K562 (cell line): Measurements from ENCODE around the gene CYP2D6. TPM values are rescaled to one million over a fixed set of nuclear protein-coding genes. Genes with fewer than 3 reads are reported as not detected.
A peak's percentile ranks its signal among the peaks of the same experiment; 100 is the strongest.

Experiments used
- ATF2 ChIP-seq: sonication (generic); formaldehyde crosslinking; IDR thresholded peaks from 2 replicates; pipeline ENCODE4 v1.8.1; 2022; ENCODE audit warnings: missing genetic modification reagents
- BCLAF1 ChIP-seq, 2 experiments: fragments of 450-650 bp in 1 of 2; IDR thresholded peaks; 2 replicates each; pipeline ENCODE4 v1.6.1; 2011 to 2017; ENCODE audit warnings: low read depth in 2 of 2, antibody characterized with exemption in 1 of 2, borderline replicate concordance in 1 of 2, low read length in 1 of 2, mild to moderate bottlenecking in 1 of 2, mixed read lengths in 1 of 2; ENCODE audit not compliant: control insufficient read depth in 1 of 2
- BHLHE40 ChIP-seq: IDR thresholded peaks from 2 replicates; pipeline ENCODE4 v1.6.1; 2011; ENCODE audit warnings: low read length, improper control_type of control experiment
- CTCF ChIP-seq, 3 experiments: IDR thresholded peaks in 2 of 3; conservative IDR thresholded peaks in 1 of 3; 2 replicates each; pipeline ENCODE4 v1.5.1; 2011 to 2012; ENCODE audit warnings: low read length in 3 of 3, mild to moderate bottlenecking in 3 of 3, control low read depth in 2 of 3, improper control_type of control experiment in 1 of 3, inconsistent platforms in 1 of 3, low read depth in 1 of 3, mixed read lengths in 1 of 3, moderate library complexity in 1 of 3; ENCODE audit not compliant: insufficient read depth in 2 of 3
- FOXP1 ChIP-seq: sonication (generic); formaldehyde crosslinking; IDR thresholded peaks from 2 replicates; pipeline ENCODE4 v1.8.0; 2022; ENCODE audit warnings: mild to moderate bottlenecking, missing genetic modification reagents
- MAX ChIP-seq: sonication (generic); formaldehyde crosslinking; IDR thresholded peaks from 2 replicates; pipeline ENCODE4 v1.9.0; 2022; ENCODE audit warnings: mild to moderate bottlenecking, missing genetic modification reagents
- MAZ ChIP-seq, 2 experiments: fragments of 450-650 bp in 1 of 2; sonication (generic) in 1 of 2; formaldehyde crosslinking; IDR thresholded peaks in 1 of 2; conservative IDR thresholded peaks in 1 of 2; 2 replicates each; pipeline versions ENCODE4 v1.4.0 to v1.5.0; 2020; ENCODE audit warnings: mild to moderate bottlenecking in 1 of 2, missing genetic modification reagents in 1 of 2
- NFE2 ChIP-seq: IDR thresholded peaks from 2 replicates; pipeline ENCODE4 v1.6.1; 2014; ENCODE audit warnings: antibody characterized with exemption, low read depth
- NONO ChIP-seq, 2 experiments: fragments of 200-400 bp in 1 of 2; fragments of 450-650 bp in 1 of 2; formaldehyde crosslinking in 1 of 2; IDR thresholded peaks; 2 replicates each; pipeline ENCODE4 v1.6.1; 2017; ENCODE audit warnings: low read depth in 2 of 2, mild to moderate bottlenecking in 2 of 2, moderate library complexity in 2 of 2, low read length in 1 of 2
- NR2C2 ChIP-seq, 2 experiments: fragments of 200-800 bp in 1 of 2; sonication (Bioruptor generic) in 1 of 2; sonication (generic) in 1 of 2; formaldehyde crosslinking in 1 of 2; IDR thresholded peaks; 2 replicates each; pipeline versions ENCODE4 v1.6.1 to v1.8.0; 2016 to 2022; ENCODE audit warnings: mild to moderate bottlenecking in 1 of 2, missing compliant biosample characterization in 1 of 2, missing genetic modification characterization in 1 of 2, missing genetic modification reagents in 1 of 2
- POLR2H ChIP-seq: IDR thresholded peaks from 2 replicates; pipeline ENCODE4 v1.6.1; 2016; ENCODE audit warnings: missing genetic modification characterization, low read depth, mild to moderate bottlenecking, control low read depth, missing compliant biosample characterization, moderate library complexity
- RAD21 ChIP-seq, 2 experiments: fragments of 250-450 bp in 1 of 2; fragments of 450-650 bp in 1 of 2; sonication (Bioruptor Pico) in 1 of 2; formaldehyde crosslinking in 1 of 2; IDR thresholded peaks in 1 of 2; conservative IDR thresholded peaks in 1 of 2; 2 replicates each; pipeline versions ENCODE4 v1.4.0 to v1.8.0; 2020 to 2022; ENCODE audit warnings: mild to moderate bottlenecking in 2 of 2, moderate library complexity in 1 of 2
- RBBP5 ChIP-seq: fragments of 200-600 bp; sonication (generic); IDR thresholded peaks from 2 replicates; pipeline ENCODE4 v1.6.1; 2012; ENCODE audit warnings: borderline replicate concordance, mild to moderate bottlenecking, low read length, control low read depth, inconsistent platforms; ENCODE audit not compliant: insufficient read depth, poor library complexity, severe bottlenecking
- SIN3A ChIP-seq, 2 experiments: fragments of 150-350 bp in 1 of 2; IDR thresholded peaks; 2 replicates each; pipeline ENCODE4 v1.6.1; 2011 to 2016; ENCODE audit warnings: borderline replicate concordance in 2 of 2, low read depth in 2 of 2, low read length in 2 of 2, mild to moderate bottlenecking in 2 of 2, moderate library complexity in 2 of 2; ENCODE audit not compliant: control insufficient read depth in 1 of 2
- TAF7 ChIP-seq: fragments of 450-650 bp; IDR thresholded peaks from 2 replicates; pipeline ENCODE4 v1.6.1; 2016; ENCODE audit warnings: missing genetic modification characterization, missing compliant biosample characterization
- YBX1 ChIP-seq: fragments of 450-650 bp; IDR thresholded peaks from 2 replicates; pipeline ENCODE4 v1.7.1; 2016; ENCODE audit warnings: mild to moderate bottlenecking
- ZNF408 ChIP-seq: fragments of 250-450 bp; sonication (Bioruptor Pico); IDR thresholded peaks from 2 replicates; pipeline ENCODE4 v1.4.0; 2020; ENCODE audit warnings: low read depth, mild to moderate bottlenecking, moderate library complexity
- polyA plus RNA-seq, 8 experiments: library from polyadenylated mRNA; depleted of rRNA in 4 of 8; stranded (reverse) in 5 of 8; unstranded in 3 of 8; fragments of >200 nt; fragmentation: Nextera tagmentation in 2 of 8; fragmentation: Illumina TruSeq in 1 of 8; extraction: Ambion mirVana in 2 of 8; extraction: Trizol in 1 of 8; gene quantifications; 2 replicates each; pipeline versions ENCODE4 v1.2.1 to v1.2.3, GENCODE V29; 2011 to 2014; ENCODE audit warnings: inconsistent platforms in 1 of 8, missing spikeins in 1 of 8
- total RNA-seq, 7 experiments: library from RNA; depleted of rRNA in 6 of 7; stranded (reverse); fragments of >200 nt in 6 of 7; fragmentation: Illumina TruSeq in 2 of 7; extraction: Trizol in 2 of 7; gene quantifications; 2 replicates each; pipeline versions ENCODE4 v1.2.1 to v1.2.3, GENCODE V29; 2011 to 2021; ENCODE audit warnings: low replicate concordance in 1 of 7

The CYP2D6 gene
- total and polyA plus RNA-seq, 9 of the 15 experiments (the other 6 are each of a cell fraction or from before 2014, with no cell fraction given): 0.04 to 0.20 (median 0.09) TPM; not detected in 5

GRCh38 chr22:42090596-42091454 is 39.8 kb downstream of the CYP2D6 start, which contains the start of gene NDUFA6 (continued):
- TF ChIP-seq SIN3A (IDR thresholded peaks at IDR 0.05; ENCODE audit: borderline replicate concordance in 2 of 2, control insufficient read depth in 1 of 2, low read depth in 2 of 2, low read length in 2 of 2) (peak in 1 of 2 experiments; percentile 43; a peak in 1 of 4 replicates), TAF7 (tag) (peak; percentile 92), MAX (CRISPR knock-in tag) (peak; percentile 84), ATF2 (no peak), ZNF408 (CRISPR knock-in tag) (no peak), RBBP5 (peak; percentile 81), BHLHE40 (peak; percentile 92), NFE2 (peak; percentile 2; the same call in 1 of the 2 replicates), RAD21 (CRISPR knock-in tag; conservative IDR thresholded peaks at IDR 0.05 in 1 of 2, IDR thresholded peaks at IDR 0.05 in 1 of 2) (peak; percentile 77 to 89), NR2C2 (CRISPR knock-in tag; IDR thresholded peaks at IDR 0.05) (no peak), NR2C2 (tag; IDR thresholded peaks at IDR 0.05) (peak; percentile 73), FOXP1 (0 out of 2 replicates have a peak, but pooled peaks have one; percentile 73), MAZ (CRISPR knock-in tag; conservative IDR thresholded peaks at IDR 0.05 in 1 of 2, IDR thresholded peaks at IDR 0.05 in 1 of 2) (peak; percentile 45 to 54; a peak in 2 of 4 replicates), NONO (IDR thresholded peaks at IDR 0.05; ENCODE audit: low read depth in 2 of 2, low read length in 1 of 2) (peak in 1 of 2 experiments; percentile 73; a peak in 1 of 4 replicates), BCLAF1 (IDR thresholded peaks at IDR 0.05; ENCODE audit: borderline replicate concordance in 1 of 2, control insufficient read depth in 1 of 2, low read depth in 2 of 2, low read length in 1 of 2) (0 out of 4 replicates have a peak, but pooled peaks of 1 of the 2 experiments have one; percentile 24), POLR2H (tag) (peak; percentile 88), CTCF (IDR thresholded peaks at IDR 0.05 in 2 of 3, conservative IDR thresholded peaks at IDR 0.05 in 1 of 3; ENCODE audit: insufficient read depth in 2 of 3, low read depth in 1 of 3, low read length in 3 of 3) (peak; percentile 89 to 92 (median 90)), YBX1 (no peak)
